ENCODE results near the gene CDC34. TPM values are rescaled to one million over a fixed set of nuclear protein-coding genes. Genes with fewer than 3 reads are reported as not detected.
A peak's percentile ranks its signal among the peaks of the same experiment; 100 is the strongest.

Gene CDC34
- polyA plus RNA-seq, 4 donors: 57.9 to 77.6 (median 66.3) TPM

- no peak for DNase-seq (ENCODE audit: low read depth in 4 of 4, low spot score in 2 of 4)
Measured at GRCh38 chr19:496986-497385, 34.6 kb upstream of the CDC34 start.

GRCh38 chr19:497491-497868 is 34.1 kb upstream of the CDC34 start:
- no peak for DNase-seq (ENCODE audit: low read depth in 4 of 4, low spot score in 2 of 4)

- no peak for DNase-seq (ENCODE audit: low read depth in 4 of 4, low spot score in 2 of 4)
Measured at GRCh38 chr19:497869-498510, 33.6 kb upstream of the CDC34 start.

GRCh38 chr19:498511-498891 is 33.1 kb upstream of the CDC34 start:
- DNase-seq (ENCODE audit: low read depth in 4 of 4, low spot score in 2 of 4): no peak

- DNase-seq (ENCODE audit: low read depth in 4 of 4, low spot score in 2 of 4): no peak
Measured at GRCh38 chr19:498977-499623, 32.5 kb upstream of the CDC34 start.

- DNase-seq (ENCODE audit: low read depth in 4 of 4, low spot score in 2 of 4): no peak
Measured at GRCh38 chr19:501646-502045, 29.9 kb upstream of the CDC34 start.

GRCh38 chr19:504616-505015 is 26.9 kb upstream of the CDC34 start:
- no peak for DNase-seq (ENCODE audit: low read depth in 4 of 4, low spot score in 2 of 4)

- peak; percentile 100 for DNase-seq (ENCODE audit: low read depth in 4 of 4, low spot score in 2 of 4)
Measured at GRCh38 chr19:506404-507285, 24.9 kb upstream of the CDC34 start.

- DNase-seq (ENCODE audit: low read depth in 4 of 4, low spot score in 2 of 4): no peak
Measured at GRCh38 chr19:507286-508203, 24.0 kb upstream of the CDC34 start, which contains the start of gene TPGS1. Gene TPGS1 (plus strand): TSS chr19:507497. CDS start chr19:507507, 10 bp downstream.

GRCh38 chr19:508204-509150 is 23.1 kb upstream of the CDC34 start:
- DNase-seq (ENCODE audit: low read depth in 4 of 4, low spot score in 2 of 4): no peak

- peak in 1 of 4 donors; percentile 66 for DNase-seq (ENCODE audit: low read depth in 4 of 4, low spot score in 2 of 4)
Measured at GRCh38 chr19:510606-511100, 20.9 kb upstream of the CDC34 start.

- no peak for DNase-seq (ENCODE audit: low read depth in 4 of 4, low spot score in 2 of 4)
Measured at GRCh38 chr19:511101-511851, 20.3 kb upstream of the CDC34 start.

- DNase-seq (ENCODE audit: low read depth in 4 of 4, low spot score in 2 of 4): no peak
Measured at GRCh38 chr19:512547-513365, 18.8 kb upstream of the CDC34 start.

- DNase-seq (ENCODE audit: low read depth in 4 of 4, low spot score in 2 of 4): no peak
Measured at GRCh38 chr19:513368-514165, 18.0 kb upstream of the CDC34 start.

GRCh38 chr19:514166-514663 is 17.3 kb upstream of the CDC34 start:
- DNase-seq (ENCODE audit: low read depth in 4 of 4, low spot score in 2 of 4): no peak

Measured in left renal cortex interstitium (tissue), 4 donors.